ENCODE measurements around the gene CSTF1. TPM values are rescaled to one million over a fixed set of nuclear protein-coding genes. Genes with fewer than 3 reads are reported as not detected.

CSTF1 gene
- total and polyA plus RNA-seq, 2 of the 4 experiments (the other 2 are of a cell fraction), result 48.8 to 105 TPM

DNA sequence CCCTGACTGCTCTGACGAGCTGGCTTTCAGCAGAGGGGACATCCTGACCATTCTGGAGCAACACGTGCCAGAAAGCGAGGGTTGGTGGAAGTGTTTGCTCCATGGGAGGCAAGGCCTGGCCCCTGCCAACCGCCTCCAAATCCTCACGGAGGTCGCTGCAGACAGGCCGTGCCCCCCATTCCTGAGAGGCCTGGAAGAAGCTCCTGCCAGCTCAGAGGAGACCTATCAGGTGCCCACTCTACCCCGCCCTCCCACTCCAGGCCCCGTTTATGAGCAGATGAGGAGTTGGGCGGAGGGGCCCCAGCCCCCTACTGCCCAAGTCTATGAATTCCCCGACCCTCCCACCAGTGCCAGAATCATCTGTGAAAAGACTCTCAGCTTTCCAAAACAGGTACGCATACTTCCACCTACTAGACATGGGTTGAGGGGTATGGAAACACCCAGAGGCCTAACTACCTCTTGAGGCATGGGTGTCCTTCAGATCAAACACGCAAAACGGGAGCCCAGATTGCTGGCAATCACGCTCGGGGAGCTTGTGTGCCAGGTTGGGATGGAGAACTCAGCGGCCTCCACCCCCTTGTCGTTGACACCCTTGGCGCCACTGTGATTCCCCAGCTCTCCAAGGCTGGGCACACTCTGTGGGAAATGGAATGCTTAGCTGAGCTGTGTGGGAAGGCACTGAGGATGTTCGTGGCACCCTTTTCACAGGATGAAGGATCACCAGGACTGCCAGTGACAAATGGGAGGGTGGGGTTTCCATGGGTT lies 44.9 kb downstream of the CSTF1 start:
- DNase-seq, result no peak
- peak overlapping the region; percentile 97 for H2BK20ac ChIP-seq (ENCODE audit: low read depth, low read length)
- peak overlapping the region; percentile 2 for H2AK9ac ChIP-seq (replicated peaks; ENCODE audit: low read depth, low read length, poor library complexity)
- H4K5ac ChIP-seq (ENCODE audit: low read depth, low read length), result peak overlapping the region; percentile 92
- no peaks in the 10 kb centered on the region for H3K9me3 ChIP-seq (ENCODE audit: control insufficient read depth, insufficient read depth, low read length)
- no peak overlapping the region for H3K4me3 ChIP-seq (ENCODE audit: insufficient read depth, low read depth, low read length)
- peaks cover 25% of the 10 kb centered on the region for H3K9me1 ChIP-seq (ENCODE audit: insufficient read depth, low read length)
- no peaks in the 10 kb centered on the region for H3K27me3 ChIP-seq (ENCODE audit: control insufficient read depth, insufficient read depth, low read length)
- H3K18ac ChIP-seq (ENCODE audit: low read depth, low read length), result peak overlapping the region; percentile 94
- H4K91ac ChIP-seq (ENCODE audit: insufficient read depth, low read depth, low read length), result peak overlapping the region; percentile 95
- ChIA-PET CTCF (interaction anchor here (0.6 to 1.1 kb wide), 2 partner anchors 39 to 1756 kb away, joined by 3 to 4 read pairs; no protein-coding TSS in a partner anchor), POLR2A (ENCODE audit: unreplicated experiment) (no interaction called here)
- H4K20me1 ChIP-seq (ENCODE audit: insufficient read depth, low read length), result no peaks in the 10 kb centered on the region
- peaks cover 27% of the 10 kb centered on the region for H3K4me1 ChIP-seq (ENCODE audit: control insufficient read depth, insufficient read depth, low read length)
- H2AK5ac ChIP-seq (ENCODE audit: low read depth, low read length), result peak overlapping the region; percentile 95
- no TSS peak for BruUV-seq (replicated peaks)
- H2BK120ac ChIP-seq (ENCODE audit: low read depth, low read length), result peak overlapping the region; percentile 95
- WGBS, 2 experiments (ENCODE audit: extremely low coverage in 2 of 2, insufficient read length in 1 of 2), result 100% methylated on average over 2 of the region's 20 CpGs; no CpG with 5 or more reads in 1 of the 2 experiments
- H3K27ac ChIP-seq (ENCODE audit: insufficient read depth, low read length), result peak overlapping the region; percentile 81
- peak overlapping the region; percentile 60 for H3K23ac ChIP-seq (ENCODE audit: low read depth, low read length)
- H4K8ac ChIP-seq (ENCODE audit: low read depth in 2 of 2, low read length in 2 of 2), result peak overlapping the region; percentile 78 to 94
- peak overlapping the region; percentile 86; the same call in 2 of the 3 replicates for H2BK15ac ChIP-seq (ENCODE audit: low read depth, low read length)
- peak overlapping the region; percentile 78 for H3K14ac ChIP-seq (replicated peaks; ENCODE audit: low read depth, low read length)
- H3K4ac ChIP-seq (ENCODE audit: low read depth, low read length), result peak overlapping the region; percentile 95
- peak overlapping the region; percentile 38; the same call in 1 of the 2 replicates for H3K56ac ChIP-seq (ENCODE audit: extremely low read depth, insufficient read depth, low read length)
- peaks cover 10% of the 10 kb centered on the region; the same call in 1 of the 2 replicates for H3K36me3 ChIP-seq (ENCODE audit: control insufficient read depth, insufficient read depth, low read length)
- H3K79me1 ChIP-seq (ENCODE audit: low read depth in 1 of 2, low read length in 2 of 2), result peaks cover 22 to 42% of the 10 kb centered on the region in 2 experiments
- dilution Hi-C loops (cut with HindIII; ENCODE audit: low sequenced_read_pairs, unreplicated experiment), result no loop called here
- in situ Hi-C loops (cut with MboI; ENCODE audit: low sequenced_read_pairs), result no loop called here
- ATAC-seq (ENCODE audit: low read depth), result no peak
- intact Hi-C loops (cut with micrococcal nuclease), result no loop called here
- H3K4me2 ChIP-seq (ENCODE audit: low read depth, low read length), result no peak overlapping the region
- H3K9ac ChIP-seq (ENCODE audit: low read depth, low read length), result no peak overlapping the region; the same call in 1 of the 2 replicates
- peak overlapping the region; percentile 95 for H2BK5ac ChIP-seq (ENCODE audit: low read depth, low read length, poor library complexity, severe bottlenecking)
- H2AFZ ChIP-seq (replicated peaks; ENCODE audit: low read length, poor library complexity), result no peak overlapping the region
- TF ChIP-seq FOS (IDR thresholded peaks at IDR 0.05; ENCODE audit: low read depth, low read length), result no peak
- TF ChIP-seq RFX5 (IDR thresholded peaks at IDR 0.05; ENCODE audit: low read depth, low read length), result no peak
- TF ChIP-seq, protein P1, sequence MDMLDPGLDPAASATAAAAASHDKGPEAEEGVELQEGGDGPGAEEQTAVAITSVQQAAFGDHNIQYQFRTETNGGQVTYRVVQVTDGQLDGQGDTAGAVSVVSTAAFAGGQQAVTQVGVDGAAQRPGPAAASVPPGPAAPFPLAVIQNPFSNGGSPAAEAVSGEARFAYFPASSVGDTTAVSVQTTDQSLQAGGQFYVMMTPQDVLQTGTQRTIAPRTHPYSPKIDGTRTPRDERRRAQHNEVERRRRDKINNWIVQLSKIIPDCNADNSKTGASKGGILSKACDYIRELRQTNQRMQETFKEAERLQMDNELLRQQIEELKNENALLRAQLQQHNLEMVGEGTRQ (IDR thresholded peaks at IDR 0.05; ENCODE audit: low read depth, low read length), result no peak
- TF ChIP-seq BHLHE40 (IDR thresholded peaks at IDR 0.05; ENCODE audit: low read depth, low read length), result no peak
- no peak for TF ChIP-seq MAFK (IDR thresholded peaks at IDR 0.05; ENCODE audit: low read depth, low read length)
- TF ChIP-seq CHD1 (IDR thresholded peaks at IDR 0.05; ENCODE audit: low read depth, low read length), result no peak
- TF ChIP-seq SMC3 (IDR thresholded peaks at IDR 0.05; ENCODE audit: low read depth, low read length), result no peak
- TF ChIP-seq, protein P2, sequence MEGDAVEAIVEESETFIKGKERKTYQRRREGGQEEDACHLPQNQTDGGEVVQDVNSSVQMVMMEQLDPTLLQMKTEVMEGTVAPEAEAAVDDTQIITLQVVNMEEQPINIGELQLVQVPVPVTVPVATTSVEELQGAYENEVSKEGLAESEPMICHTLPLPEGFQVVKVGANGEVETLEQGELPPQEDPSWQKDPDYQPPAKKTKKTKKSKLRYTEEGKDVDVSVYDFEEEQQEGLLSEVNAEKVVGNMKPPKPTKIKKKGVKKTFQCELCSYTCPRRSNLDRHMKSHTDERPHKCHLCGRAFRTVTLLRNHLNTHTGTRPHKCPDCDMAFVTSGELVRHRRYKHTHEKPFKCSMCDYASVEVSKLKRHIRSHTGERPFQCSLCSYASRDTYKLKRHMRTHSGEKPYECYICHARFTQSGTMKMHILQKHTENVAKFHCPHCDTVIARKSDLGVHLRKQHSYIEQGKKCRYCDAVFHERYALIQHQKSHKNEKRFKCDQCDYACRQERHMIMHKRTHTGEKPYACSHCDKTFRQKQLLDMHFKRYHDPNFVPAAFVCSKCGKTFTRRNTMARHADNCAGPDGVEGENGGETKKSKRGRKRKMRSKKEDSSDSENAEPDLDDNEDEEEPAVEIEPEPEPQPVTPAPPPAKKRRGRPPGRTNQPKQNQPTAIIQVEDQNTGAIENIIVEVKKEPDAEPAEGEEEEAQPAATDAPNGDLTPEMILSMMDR (conservative IDR thresholded peaks at IDR 0.05; ENCODE audit: low read depth, low read length), result no peak
- TF ChIP-seq POLR2A (IDR thresholded peaks at IDR 0.05; ENCODE audit: low read depth, low read length), result no peak
- no peak for TF ChIP-seq RCOR1 (IDR thresholded peaks at IDR 0.05; ENCODE audit: insufficient replicate concordance, low read length)
- no peak for TF ChIP-seq RAD21 (IDR thresholded peaks at IDR 0.05; ENCODE audit: low read length)
- TF ChIP-seq NFE2L2 (IDR thresholded peaks at IDR 0.05; ENCODE audit: low read depth, low read length), result no peak
- TF ChIP-seq, protein P3, sequence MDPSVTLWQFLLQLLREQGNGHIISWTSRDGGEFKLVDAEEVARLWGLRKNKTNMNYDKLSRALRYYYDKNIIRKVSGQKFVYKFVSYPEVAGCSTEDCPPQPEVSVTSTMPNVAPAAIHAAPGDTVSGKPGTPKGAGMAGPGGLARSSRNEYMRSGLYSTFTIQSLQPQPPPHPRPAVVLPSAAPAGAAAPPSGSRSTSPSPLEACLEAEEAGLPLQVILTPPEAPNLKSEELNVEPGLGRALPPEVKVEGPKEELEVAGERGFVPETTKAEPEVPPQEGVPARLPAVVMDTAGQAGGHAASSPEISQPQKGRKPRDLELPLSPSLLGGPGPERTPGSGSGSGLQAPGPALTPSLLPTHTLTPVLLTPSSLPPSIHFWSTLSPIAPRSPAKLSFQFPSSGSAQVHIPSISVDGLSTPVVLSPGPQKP (IDR thresholded peaks at IDR 0.05; ENCODE audit: borderline replicate concordance, low read depth, low read length), result no peak
- no peak for TF ChIP-seq MXI1 (IDR thresholded peaks at IDR 0.05; ENCODE audit: borderline replicate concordance, low read depth, low read length)
